AG04449 (cell line): ENCODE results near the gene PIP5KL1.

Experiments used
- CTCF ChIA-PET: fragments of 350-600 bp; formaldehyde crosslinking; extraction: SDS; loops from one replicate; lab custom pipeline; 2021; ENCODE audit warnings: antibody characterized with exemption; lab: Yijun Ruan, JAX
- POLR2A ChIA-PET: fragments of 400-600, 350-600 bp; formaldehyde crosslinking; extraction: SDS; loops from one replicate; lab custom pipeline; 2020; ENCODE audit warnings: antibody characterized with exemption, inconsistent platforms; lab: Yijun Ruan, JAX
- DNase-seq: peaks from one replicate; pipeline ENCODE4 v3.0.0-alpha.2; 2010; ENCODE audit warnings: low read depth, low spot score
- H3K4me3 ChIP-seq: 2 replicates; pipeline ENCODE4 v1.5.1; 2011; ENCODE audit warnings: low read depth, mild to moderate bottlenecking, control low read depth, low read length
- TF ChIP-seq, protein P1 (sequence below): IDR thresholded peaks from one replicate; pipeline ENCODE4 v1.5.1; 2011; ENCODE audit warnings: mild to moderate bottlenecking, moderate library complexity, low read length, control low read depth, inconsistent platforms; ENCODE audit not compliant: insufficient read depth; ENCODE audit errors: missing control alignments

Gene PIP5KL1

DNA sequence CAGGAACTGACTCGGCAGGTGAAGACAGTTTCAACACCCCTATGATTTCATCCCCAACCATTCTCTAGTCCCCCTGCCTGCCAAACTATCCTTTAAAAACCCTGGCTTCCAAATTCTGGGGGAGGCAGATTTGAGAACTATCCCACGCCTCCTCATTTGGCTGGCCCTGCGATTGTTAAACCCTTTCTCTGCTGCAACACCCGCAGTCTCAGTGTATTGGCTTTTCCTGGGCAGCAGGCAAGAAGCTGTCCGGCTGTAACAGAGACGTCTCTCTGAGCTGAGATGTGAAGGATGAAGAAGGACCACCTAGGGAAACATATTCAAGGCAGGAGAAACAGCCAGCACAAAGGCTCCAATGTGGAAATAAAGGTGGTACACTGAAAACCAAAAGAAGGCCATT, 37.7 kb downstream of the PIP5KL1 start:
- TF ChIP-seq, protein P1, sequence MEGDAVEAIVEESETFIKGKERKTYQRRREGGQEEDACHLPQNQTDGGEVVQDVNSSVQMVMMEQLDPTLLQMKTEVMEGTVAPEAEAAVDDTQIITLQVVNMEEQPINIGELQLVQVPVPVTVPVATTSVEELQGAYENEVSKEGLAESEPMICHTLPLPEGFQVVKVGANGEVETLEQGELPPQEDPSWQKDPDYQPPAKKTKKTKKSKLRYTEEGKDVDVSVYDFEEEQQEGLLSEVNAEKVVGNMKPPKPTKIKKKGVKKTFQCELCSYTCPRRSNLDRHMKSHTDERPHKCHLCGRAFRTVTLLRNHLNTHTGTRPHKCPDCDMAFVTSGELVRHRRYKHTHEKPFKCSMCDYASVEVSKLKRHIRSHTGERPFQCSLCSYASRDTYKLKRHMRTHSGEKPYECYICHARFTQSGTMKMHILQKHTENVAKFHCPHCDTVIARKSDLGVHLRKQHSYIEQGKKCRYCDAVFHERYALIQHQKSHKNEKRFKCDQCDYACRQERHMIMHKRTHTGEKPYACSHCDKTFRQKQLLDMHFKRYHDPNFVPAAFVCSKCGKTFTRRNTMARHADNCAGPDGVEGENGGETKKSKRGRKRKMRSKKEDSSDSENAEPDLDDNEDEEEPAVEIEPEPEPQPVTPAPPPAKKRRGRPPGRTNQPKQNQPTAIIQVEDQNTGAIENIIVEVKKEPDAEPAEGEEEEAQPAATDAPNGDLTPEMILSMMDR, result no peak
- DNase-seq, result no peak
- CTCF ChIA-PET, result interaction anchor here (0.9 to 1.5 kb wide), 2 partner anchors 28 to 158 kb away, joined by 3 to 7 read pairs; partner anchors contain the start of gene TOR2A
- POLR2A ChIA-PET, result no interaction called here
- H3K4me3 ChIP-seq, result no peak overlapping the region

DNA sequence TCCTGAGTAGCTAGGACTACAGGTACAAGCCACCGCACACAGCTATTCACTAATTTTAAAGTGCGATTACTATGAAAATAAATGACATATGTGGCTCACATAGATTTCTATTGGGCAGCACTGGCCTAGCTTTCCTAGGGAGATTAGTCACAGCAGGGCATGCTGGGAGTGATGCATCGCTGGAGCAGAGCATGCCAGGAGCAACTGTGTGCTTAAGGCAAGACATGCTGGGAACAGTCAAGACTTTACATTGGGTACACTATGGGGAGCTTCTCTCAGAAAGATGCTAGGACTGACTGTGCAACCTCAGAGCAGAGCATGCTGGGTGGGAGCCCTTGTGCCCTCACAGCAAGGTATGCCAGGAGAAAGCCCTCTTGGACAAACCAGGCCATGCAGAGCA, 40.5 kb downstream of the PIP5KL1 start:
- no peak for DNase-seq
- POLR2A ChIA-PET, result interaction anchor here (1.2 kb wide), 1 partner anchor 8 kb away, joined by 3 read pairs; no protein-coding TSS in a partner anchor
- CTCF ChIA-PET, result interaction anchor here (1.0 to 2.4 kb wide), 3 partner anchors 9 to 20 kb away, joined by 4 to 12 read pairs (median 5); partner anchors contain the start of gene ST6GALNAC6
- no peak overlapping the region for H3K4me3 ChIP-seq
- TF ChIP-seq, protein P1, result no peak

DNA sequence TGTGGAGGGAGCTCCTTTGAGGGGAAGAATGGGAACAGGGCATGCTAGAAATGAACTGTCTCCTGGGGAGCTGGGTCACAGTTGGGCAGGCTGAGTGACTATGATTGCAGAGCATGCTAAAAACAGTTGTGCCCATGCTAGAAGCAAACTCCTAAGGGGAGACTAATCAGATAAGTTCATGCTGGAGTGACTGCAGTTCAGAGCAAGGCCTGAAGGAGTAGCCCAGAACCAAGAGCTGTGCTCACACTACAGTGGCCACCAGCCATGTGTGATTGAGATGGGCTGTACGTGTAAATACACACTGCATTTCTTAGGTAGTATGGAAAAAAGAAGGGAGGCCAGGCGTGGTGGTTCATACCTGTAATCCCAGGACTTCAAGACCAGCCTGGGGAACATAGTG, 42.8 kb downstream of the PIP5KL1 start:
- DNase-seq, result no peak
- ChIA-PET CTCF (interaction anchor here (1.1 to 1.3 kb wide), 2 partner anchors 9 to 11 kb away, joined by 3 read pairs; no protein-coding TSS in a partner anchor), POLR2A (no interaction called here)
- TF ChIP-seq, protein P1, result no peak
- H3K4me3 ChIP-seq, result no peak overlapping the region

DNA sequence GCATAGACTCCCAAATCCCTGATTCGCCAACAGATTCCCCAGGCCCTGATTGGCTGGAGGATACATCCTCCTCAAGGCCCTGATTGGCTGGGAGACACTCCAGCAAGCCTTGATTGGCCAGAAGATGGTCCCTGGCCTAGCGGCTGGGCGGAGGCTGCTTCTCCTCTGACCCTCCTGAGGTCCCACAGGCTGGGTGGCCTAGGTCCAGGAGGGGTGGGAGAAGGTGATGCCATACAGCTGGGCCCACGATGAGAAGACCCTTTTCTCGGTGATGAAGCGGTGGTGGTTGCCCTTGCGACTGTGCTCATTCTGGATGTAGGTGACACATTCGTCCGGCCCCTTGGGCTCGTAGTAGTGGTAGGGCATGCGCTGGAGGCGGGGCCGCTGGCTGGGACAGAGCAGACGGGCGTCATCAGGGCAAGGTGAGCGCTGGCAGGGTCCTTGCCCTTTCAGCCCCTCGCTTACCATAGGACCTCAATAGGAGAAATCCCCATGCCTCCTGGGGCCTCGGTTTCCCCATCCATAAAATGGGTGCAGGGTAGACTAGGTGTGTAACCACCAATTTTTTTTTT, 44.1 kb downstream of the PIP5KL1 start:
- ChIA-PET CTCF (interaction anchor here (1.1 to 1.3 kb wide), 3 partner anchors 11 to 14 kb away, joined by 3 read pairs; no protein-coding TSS in a partner anchor), POLR2A (interaction anchor here (1.1 kb wide), 1 partner anchor 8 kb away, joined by 3 read pairs; no protein-coding TSS in a partner anchor)
- H3K4me3 ChIP-seq, result no peak overlapping the region
- DNase-seq, result no peak
- TF ChIP-seq, protein P1, result no peak

DNA sequence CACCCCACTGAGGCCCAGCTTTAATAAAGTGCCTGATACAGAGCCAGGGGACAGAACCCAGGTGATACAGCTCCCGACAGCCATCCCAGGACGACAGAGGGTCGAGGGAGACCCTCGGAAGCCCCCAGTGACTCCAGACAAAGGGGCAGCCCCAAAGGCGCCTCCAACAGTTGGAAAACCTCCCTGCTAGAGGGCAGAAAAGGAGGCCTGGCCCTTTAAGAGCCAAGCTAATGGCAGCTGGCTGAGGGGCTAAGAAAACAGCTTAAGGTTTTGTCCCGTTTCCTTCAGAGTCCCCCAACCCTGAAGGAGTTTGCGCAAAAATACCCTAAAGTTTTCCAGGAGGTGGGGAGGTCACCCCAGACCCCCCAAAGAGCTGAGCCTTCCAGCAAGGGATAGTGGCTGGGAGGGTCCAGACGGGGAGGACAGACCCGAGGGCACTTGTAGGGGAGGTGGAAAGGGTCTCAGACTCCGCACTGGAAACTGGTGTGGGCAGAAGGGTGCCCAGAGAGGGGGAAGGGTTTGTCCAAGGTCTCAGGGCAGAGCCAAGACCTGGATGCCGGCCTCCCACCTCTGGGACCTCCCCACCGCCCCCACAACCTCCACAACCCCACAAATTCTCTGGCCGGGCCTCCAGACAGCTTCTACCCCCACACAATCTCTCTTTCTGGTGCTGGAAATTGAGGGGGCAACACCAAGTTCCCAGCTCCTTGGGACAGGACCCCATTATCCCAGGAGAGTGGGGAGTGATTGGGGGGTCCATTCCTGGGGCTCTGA, 44.9 kb downstream of the PIP5KL1 start:
- DNase-seq, result no peak
- ChIA-PET POLR2A (interaction anchor here (0.6 kb wide), 1 partner anchor 95 kb away, joined by 4 read pairs; the partner anchor contains the start of gene EEIG1), CTCF (interaction anchor here (1.0 to 2.8 kb wide), 4 partner anchors 13 to 151 kb away, joined by 3 to 16 read pairs (median 3); partner anchors contain the start of gene TOR2A)
- TF ChIP-seq, protein P1, result no peak
- H3K4me3 ChIP-seq, result no peak overlapping the region
